ENCODE results near the gene KRTAP5-1.

The KRTAP5-1 gene

DNA sequence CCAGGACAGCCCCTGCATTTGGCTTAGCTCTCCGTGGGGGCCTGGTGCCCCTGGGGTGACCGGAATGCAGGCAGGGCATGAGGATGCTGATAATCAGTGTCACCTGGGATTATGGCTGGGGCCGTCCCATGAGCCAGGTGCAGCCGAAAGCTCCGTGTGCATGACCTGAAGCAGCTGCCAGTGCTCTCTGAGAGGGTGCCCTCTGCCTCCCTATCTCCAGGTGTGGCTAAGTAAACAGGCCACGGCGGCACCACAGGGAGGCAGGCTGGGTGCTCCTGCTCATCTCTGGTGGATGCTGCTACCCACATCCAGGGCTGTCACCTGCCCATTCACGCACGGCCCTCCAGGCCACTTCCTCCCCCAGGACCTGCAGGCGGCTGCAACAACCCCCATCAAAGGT is 42.8 kb downstream of the KRTAP5-1 start:
- no peak for DNase-seq (ENCODE audit: low read depth)

DNA sequence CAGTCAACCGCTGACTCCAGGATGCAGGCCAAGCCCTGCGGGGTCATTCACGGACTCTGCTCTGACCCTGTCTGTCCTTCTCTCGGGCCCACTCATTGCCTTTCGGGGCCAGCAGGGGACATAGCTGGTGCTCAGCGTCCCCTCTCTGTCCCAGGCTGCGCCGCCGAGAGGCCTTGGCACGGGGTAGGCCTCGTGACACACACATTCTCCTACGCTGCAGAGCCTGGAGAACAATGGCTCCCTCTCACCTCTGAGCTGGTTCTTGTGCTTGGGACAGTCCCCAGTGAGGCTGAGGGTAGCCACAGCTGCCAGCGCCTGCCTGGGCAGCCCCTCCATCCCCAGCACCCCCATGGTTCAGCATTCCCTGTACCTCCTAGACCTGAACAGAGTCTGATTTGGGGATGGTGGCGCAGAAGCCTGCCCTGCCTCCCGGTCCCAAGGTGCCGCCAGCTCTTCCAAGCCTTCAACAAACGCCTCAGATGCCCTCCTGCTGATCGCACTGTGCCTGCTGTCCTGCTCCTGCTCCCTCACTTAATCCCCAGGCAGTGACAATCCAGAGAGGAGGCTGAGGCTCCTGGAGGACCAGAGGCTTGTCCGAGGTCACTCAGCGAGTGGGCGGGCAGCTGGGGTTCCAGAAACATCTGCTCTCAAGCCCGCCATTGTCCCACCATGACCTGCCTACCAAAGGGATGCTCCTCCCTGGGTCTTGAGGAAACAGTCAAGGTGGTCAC is 43.4 kb downstream of the KRTAP5-1 start:
- DNase-seq (ENCODE audit: low read depth): no peak

DNA sequence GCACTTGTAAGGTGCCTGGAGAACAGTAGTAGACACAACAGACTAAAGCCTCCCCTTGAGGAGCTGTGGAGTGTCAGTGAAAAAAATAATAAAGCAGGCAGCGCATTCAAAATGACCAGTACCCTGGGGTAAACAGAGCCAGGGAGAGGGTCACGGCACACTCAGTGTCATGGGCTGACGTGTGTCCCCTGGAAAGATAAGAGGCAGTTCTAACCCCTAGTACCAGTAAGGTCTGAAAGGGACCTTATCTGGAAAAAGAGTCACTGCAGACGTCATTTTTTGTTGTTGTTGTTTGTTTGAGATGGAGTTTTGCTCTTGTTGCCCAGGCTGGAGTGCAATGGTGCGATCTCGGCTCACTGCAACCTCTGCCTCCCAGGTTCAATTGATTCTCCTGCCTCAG is 45.0 kb downstream of the KRTAP5-1 start:
- DNase-seq (ENCODE audit: low read depth): no peak

DNA sequence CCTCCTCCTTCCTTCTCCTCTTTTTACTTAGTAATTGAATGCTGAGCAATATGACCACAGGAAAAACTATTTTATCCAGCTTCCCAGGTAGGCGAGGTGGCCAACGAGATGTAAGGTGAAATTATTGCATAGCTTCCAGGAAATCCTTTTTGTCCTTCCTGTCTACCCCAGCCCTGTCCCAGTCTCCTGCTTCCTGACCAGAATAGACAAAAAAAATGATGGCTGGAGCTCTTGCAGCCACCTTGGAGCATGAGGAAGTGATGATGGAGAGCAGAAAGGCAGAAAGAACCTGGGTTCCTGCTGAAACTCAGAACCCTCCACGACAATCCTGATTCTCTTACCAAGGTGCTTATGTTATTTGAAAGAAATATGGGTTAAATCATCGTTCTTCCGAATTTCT is 46.9 kb downstream of the KRTAP5-1 start:
- DNase-seq (ENCODE audit: low read depth): no peak

DNA sequence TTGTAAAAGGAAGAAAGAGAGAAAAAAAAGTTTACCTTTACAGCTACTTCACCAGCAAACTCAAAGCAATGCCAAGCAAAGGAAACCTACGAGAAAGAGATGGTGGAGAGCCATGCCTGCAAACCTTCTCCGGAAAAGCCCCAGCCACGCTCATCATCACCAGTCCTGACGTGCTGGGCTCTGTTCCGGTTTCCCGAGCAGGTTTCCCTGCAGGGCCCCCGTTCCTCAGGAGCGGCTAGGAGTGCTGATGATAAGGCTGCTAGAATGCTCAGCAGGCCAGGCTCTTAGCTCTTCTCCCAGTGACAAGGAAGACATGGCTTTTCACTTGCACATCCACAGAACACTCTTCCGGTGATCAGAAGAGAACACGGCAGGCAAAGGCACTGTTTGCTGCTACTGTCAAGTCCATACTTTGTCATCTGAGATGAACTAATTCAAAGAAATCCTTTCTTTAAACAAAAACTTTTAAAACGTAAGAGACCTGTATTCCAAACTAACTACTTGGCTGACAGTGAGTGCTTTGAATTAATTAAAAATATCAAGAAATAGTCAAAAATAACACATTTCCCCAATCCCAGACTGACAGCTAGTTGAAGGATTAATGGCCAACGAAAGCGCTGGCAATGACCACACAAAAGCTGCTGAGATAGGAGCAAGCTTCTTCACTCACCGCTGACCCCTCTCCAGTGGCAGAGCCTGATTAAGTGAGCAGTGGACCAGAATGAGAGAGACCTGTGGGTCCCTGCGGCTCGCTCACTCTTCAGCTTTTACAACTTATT is 48.8 kb downstream of the KRTAP5-1 start:
- no peak for DNase-seq (ENCODE audit: low read depth)

DNA sequence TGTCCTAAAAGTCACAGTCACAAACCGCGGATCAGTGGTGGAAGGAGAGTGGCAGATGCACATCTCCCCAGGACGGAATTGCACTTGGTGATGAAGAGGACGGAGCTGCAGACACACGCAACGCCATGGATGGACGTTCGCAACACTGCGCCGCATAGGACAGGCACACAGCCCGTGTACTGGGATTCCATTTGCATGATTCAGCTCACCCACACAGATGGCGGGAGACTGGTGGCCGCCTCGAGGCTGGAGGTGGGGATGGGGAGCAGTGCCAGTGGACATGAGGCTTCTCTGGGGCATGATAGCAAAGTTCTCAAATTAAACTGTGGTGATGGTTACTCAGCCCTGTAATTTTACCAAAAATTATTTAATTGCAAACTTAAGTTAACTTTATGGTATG is 50.4 kb downstream of the KRTAP5-1 start:
- DNase-seq (ENCODE audit: low read depth): no peak

All from fibroblast of the conjunctiva (primary cell).